Colonic mucosa (tissue), 4 donors: ENCODE results near the gene KLK7. TPM values are rescaled to one million over a fixed set of nuclear protein-coding genes. Genes with fewer than 3 reads are reported as not detected.
"Not testable (repeated sequence)": the region's sequence is repeated elsewhere in the genome, so short reads cannot be mapped to it uniquely, and the experiment has no call there.

Source experiments
- DNase-seq: peaks from one replicate; pipeline ENCODE4 v3.0.0-alpha.2; 2020
- H3K27ac ChIP-seq: fragments of 200-600 bp; one replicate; pipeline ENCODE4 v1.8.0; 2021
- H3K27me3 ChIP-seq: fragments of 200-600 bp; one replicate; pipeline ENCODE4 v1.8.0; 2021
- H3K36me3 ChIP-seq: fragments of 200-600 bp; one replicate; pipeline ENCODE4 v1.8.0; 2021
- H3K4me1 ChIP-seq: fragments of 200-600 bp; one replicate; pipeline ENCODE4 v1.8.0; 2021; ENCODE audit warnings: mild to moderate bottlenecking
- H3K4me3 ChIP-seq: fragments of 200-600 bp; one replicate; pipeline ENCODE4 v1.8.0; 2021
- H3K9ac ChIP-seq, 2 donors: one replicate each; pipeline ENCODE4 v1.7.0; 2013; ENCODE audit warnings: control low read depth in 2 of 2, low read depth in 2 of 2, low read length in 2 of 2
- H3K9me3 ChIP-seq: fragments of 200-600 bp; one replicate; pipeline ENCODE4 v1.8.0; 2021
- intact Hi-C: fragments of 100-400 bp; cut with DNase I; formaldehyde crosslinking; loops from one replicate; pipeline ENCODE4 v1.14.1; 2022
- total RNA-seq, 2 donors: library from RNA; stranded (reverse); fragmentation: NEBNext Ultra II Directional in 1 of 2; extraction: Animal tissue kit (Norgen Biotek cat#: 25700) in 1 of 2; gene quantifications; one replicate each; pipeline ENCODE4 v1.2.1, GENCODE V29; 2021
- TF ChIP-seq, protein P1 (sequence below): fragments of 200-600 bp; IDR thresholded peaks from one replicate; pipeline ENCODE4 v1.8.0; 2022; ENCODE audit warnings: antibody characterized with exemption, mild to moderate bottlenecking
- donor health status: healthy.
- donor health status: DM: no; HTN: no; CAD: no.
- donor health status: DM: no; HTN: no; CAD: no.

The KLK7 gene
- total RNA-seq, 2 donors from 2014 or later = not detected

DNA sequence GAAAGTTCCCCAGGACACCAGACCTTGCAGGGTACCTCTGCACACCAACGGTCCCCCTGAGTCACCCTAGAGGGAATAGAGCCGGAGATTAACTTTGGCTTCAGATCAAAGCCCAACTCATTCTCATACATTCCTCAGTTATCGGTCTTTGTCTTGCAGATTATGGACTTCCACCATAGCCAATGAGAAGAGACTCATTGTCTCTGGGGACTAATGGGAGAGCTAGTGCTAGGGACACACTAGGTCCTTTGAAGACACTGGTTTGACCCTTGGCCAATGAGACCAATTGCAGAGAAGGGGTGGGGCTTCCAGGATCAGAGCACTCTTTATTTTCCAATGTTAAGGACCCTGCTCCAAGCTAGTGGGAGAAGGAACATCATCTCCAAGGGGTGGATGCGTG lies 6.1 kb downstream of the KLK7 start:
- H3K4me3 ChIP-seq = no peak overlapping the region
- no peak overlapping the region for H3K27ac ChIP-seq
- no peaks in the 10 kb centered on the region for H3K27me3 ChIP-seq
- H3K9ac ChIP-seq = no peak overlapping the region
- intact Hi-C loops = no loop called here
- H3K9me3 ChIP-seq = no peaks in the 10 kb centered on the region
- no peak for DNase-seq
- no peaks in the 10 kb centered on the region for H3K36me3 ChIP-seq
- TF ChIP-seq, protein P1, sequence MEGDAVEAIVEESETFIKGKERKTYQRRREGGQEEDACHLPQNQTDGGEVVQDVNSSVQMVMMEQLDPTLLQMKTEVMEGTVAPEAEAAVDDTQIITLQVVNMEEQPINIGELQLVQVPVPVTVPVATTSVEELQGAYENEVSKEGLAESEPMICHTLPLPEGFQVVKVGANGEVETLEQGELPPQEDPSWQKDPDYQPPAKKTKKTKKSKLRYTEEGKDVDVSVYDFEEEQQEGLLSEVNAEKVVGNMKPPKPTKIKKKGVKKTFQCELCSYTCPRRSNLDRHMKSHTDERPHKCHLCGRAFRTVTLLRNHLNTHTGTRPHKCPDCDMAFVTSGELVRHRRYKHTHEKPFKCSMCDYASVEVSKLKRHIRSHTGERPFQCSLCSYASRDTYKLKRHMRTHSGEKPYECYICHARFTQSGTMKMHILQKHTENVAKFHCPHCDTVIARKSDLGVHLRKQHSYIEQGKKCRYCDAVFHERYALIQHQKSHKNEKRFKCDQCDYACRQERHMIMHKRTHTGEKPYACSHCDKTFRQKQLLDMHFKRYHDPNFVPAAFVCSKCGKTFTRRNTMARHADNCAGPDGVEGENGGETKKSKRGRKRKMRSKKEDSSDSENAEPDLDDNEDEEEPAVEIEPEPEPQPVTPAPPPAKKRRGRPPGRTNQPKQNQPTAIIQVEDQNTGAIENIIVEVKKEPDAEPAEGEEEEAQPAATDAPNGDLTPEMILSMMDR = no peak
- no peaks in the 10 kb centered on the region for H3K4me1 ChIP-seq

DNA sequence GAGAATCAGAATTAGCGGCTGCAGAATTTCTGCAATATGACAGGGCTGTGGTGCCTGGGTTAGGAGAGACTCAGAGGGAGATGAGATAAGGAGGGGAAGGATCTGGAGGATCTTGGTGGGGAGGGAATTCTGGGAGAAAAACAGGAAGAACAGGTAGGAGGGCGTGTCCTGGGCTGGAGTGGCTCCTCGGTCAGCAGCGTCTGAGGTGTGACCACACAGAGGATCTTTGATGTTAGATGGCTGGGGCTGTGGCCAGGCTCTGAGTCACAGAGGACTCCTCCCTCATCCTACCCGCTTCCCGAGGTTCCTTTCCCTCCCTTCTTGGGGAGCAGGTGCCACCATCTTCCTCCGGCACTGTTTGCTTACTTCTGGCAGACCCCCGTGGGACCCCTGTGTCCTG lies 8.0 kb downstream of the KLK7 start:
- Histone ChIP-seq H3K4me3 (no peak overlapping the region), H3K9me3 (no peaks in the 10 kb centered on the region), H3K36me3 (no peaks in the 10 kb centered on the region), H3K9ac (no peak overlapping the region), H3K27me3 (no peaks in the 10 kb centered on the region), H3K27ac (no peak overlapping the region), H3K4me1 (no peaks in the 10 kb centered on the region)
- TF ChIP-seq, protein P1 = no peak
- intact Hi-C loops = no loop called here
- peak; percentile 19 for DNase-seq

DNA sequence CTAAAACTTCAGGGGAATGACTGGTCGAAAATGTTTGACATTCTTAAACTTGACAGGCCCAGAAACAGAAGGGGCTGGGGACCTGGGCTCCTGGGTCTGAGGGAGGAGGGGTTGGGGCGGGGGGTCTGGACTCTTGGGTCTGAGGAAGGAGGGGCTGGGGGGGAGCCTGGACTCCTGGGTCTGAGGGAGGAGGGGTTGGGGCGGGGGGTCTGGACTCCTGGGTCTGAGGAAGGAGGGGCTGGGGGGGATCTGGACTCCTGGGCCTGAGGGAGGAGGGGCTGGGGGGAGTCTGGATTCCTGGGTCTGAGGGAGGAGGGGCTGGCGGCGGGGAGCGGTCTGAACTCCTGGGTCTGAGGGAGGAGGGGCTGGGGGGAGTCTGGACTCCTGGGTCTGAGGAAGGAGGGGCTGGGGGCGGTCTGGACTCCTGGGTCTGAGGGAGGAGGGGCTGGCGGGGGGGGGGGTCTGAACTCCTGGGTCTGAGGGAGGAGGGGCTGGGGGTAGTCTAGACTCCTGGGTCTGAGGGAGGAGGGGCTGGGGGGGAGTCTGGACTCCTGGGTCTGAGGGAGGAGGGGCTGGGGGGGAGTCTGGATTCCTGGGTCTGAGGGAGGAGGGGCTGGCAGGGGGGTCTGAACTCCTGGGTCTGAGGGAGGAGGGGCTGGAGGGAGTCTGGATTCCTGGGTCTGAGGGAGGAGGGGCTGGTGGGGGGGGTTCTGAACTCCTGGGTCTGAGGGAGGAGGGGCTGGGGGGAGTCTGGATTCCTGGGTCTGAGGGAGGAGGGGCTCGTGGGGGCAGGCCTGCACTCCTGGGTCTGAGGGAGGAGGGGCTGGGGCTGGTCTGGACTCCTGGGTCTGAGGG lies 8.8 kb downstream of the KLK7 start:
- DNase-seq = no peak
- no peak overlapping the region for H3K4me3 ChIP-seq
- H3K27ac ChIP-seq = no peak overlapping the region
- intact Hi-C loops = no loop called here
- no peaks in the 10 kb centered on the region for H3K36me3 ChIP-seq
- H3K9me3 ChIP-seq = no peaks in the 10 kb centered on the region
- TF ChIP-seq, protein P1 = no peak
- H3K27me3 ChIP-seq = no peaks in the 10 kb centered on the region
- no peaks in the 10 kb centered on the region for H3K4me1 ChIP-seq
- H3K9ac ChIP-seq = no peak overlapping the region

DNA sequence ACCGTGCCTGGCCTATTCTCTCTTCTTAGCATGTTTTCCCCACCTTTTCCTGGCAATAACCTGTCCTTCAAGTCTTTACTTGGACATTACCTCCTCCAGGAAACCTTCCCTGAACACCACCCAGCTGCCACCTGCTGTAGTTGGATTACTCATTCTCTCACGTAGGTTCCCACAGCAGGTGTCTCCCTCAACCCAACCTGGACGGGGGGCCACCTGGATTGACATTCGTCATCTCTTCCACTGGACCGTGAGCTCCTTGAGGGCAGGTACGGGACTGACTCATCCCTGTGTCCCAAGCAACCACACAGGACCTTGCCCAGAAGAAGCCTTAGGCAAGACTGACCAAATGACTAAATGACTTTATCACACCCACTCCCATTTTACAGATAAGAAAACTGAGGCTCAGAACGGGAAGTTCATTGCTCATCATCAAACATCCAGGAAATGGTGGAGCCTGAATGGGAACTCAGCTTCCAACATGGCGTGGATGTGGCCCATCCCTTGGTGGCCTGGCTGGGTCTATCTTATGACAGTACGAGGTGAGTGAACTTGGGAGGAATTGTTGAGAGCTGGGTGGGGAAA lies 10.8 kb downstream of the KLK7 start:
- no peak for DNase-seq
- Histone ChIP-seq H3K4me3 (no peak overlapping the region), H3K36me3 (no peaks in the 10 kb centered on the region), H3K4me1 (no peaks in the 10 kb centered on the region), H3K9me3 (no peaks in the 10 kb centered on the region), H3K9ac (no peak overlapping the region), H3K27me3 (no peaks in the 10 kb centered on the region), H3K27ac (no peak overlapping the region)
- intact Hi-C loops = no loop called here
- TF ChIP-seq, protein P1 = no peak

DNA sequence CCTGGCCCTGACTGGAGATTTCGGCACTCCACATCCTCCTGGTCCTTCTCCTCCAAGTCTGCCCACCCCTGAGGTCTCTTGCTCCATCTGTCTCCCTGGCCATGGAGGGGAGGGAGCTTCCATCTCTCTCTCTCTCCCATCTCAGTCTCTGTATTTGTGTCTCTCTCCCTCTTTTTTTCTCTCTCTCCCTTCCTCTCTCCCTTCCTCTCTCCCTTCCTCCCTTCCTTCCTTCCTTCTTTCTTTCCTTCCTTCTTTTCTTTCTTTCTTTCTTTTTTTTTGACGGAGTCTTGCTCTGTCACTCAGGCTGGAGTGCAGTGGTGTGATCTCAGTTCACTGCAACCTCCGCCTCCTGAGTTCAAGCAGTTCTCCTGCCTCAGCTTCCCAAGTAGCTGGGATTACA lies 13.9 kb downstream of the KLK7 start:
- intact Hi-C loops, H3K4me1 ChIP-seq, H3K27me3 ChIP-seq, H3K9ac ChIP-seq, H3K4me3 ChIP-seq, DNase-seq, H3K36me3 ChIP-seq, H3K27ac ChIP-seq, H3K9me3 ChIP-seq: not testable (repeated sequence)

DNA sequence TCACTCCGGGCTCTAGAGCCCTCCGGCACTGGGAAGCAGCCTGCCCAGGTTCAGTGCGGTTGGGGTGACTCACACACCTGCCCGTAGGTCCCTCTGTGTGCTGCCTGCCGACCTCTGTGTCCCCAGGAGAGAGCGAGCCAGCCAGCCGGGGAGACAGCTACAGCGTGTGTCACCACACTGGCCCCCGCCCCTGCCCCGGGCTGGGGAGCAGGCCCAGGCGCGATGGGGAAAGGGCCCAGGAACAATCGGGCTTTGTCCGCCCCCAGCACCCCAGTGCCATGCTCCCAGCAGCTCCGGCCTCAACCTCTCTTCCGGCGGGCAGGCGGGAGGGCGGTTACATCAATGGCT lies 14.3 kb downstream of the KLK7 start, which contains the start of gene KLK6:
Gene KLK6 (minus strand): TSS at position 179 of the 348 bp plus-strand sequence. CDS start 1,487 bp downstream, outside the sequence.
- intact Hi-C loops = no loop called here
- no peaks in the 10 kb centered on the region for H3K27me3 ChIP-seq

More for the DNA sequence above, 14.3 kb downstream of the KLK7 start, which contains the start of gene KLK6:
- no peak within 1 kb of the TSS for H3K4me3 ChIP-seq
- H3K9me3 ChIP-seq = no peaks in the 10 kb centered on the region
- H3K27ac ChIP-seq = no peak within 1 kb of the TSS
- TF ChIP-seq, protein P1 = no peak
- H3K9ac ChIP-seq = no peak within 1 kb of the TSS
- no peaks in the 10 kb centered on the region for H3K4me1 ChIP-seq
- H3K36me3 ChIP-seq = no peaks in the 10 kb centered on the region
- DNase-seq = no peak
